MV-4-11 (cell line): ENCODE results near the gene IGFL3.

Experiments used
- DNase-seq: peaks from one replicate; lab custom pipeline; 2025; lab: John Stamatoyannopoulos, UW

IGFL3 gene

GRCh38 chr19:46076951-46077814 is 47.3 kb downstream of the IGFL3 start:
- DNase-seq, result peak; percentile 73

GRCh38 chr19:46076031-46076880 is 48.2 kb downstream of the IGFL3 start:
- peak; percentile 55 for DNase-seq

GRCh38 chr19:46073268-46073922 is 51.1 kb downstream of the IGFL3 start:
- peak; percentile 37 for DNase-seq
